Measurements from ENCODE around the gene TTC3.
"Not testable (repeated sequence)": the region's sequence is repeated elsewhere in the genome, so short reads cannot be mapped to it uniquely, and the experiment has no call there.

The TTC3 gene

DNA sequence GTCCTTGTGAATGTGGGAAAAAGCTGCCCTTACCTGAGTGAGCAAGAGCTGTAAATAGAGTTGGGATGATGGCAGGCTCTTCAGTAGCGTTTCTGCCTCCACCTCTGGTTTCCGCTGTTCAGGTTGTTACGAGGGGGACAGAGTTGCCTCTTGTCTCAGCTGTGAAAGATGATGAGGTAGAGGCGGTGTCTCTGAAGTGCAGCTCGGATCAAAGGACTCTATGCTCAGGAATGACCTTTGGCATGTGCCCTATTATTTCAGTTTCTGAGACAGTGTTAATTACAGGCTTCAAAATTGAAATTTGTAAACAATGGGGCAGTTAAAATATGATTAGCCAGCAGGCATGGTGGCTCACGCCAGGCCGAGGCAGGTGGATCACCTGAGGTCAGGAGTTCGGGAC is 123.8 kb downstream of the TTC3 start:
- no peak for DNase-seq (ENCODE audit: low read depth in 2 of 2)

DNA sequence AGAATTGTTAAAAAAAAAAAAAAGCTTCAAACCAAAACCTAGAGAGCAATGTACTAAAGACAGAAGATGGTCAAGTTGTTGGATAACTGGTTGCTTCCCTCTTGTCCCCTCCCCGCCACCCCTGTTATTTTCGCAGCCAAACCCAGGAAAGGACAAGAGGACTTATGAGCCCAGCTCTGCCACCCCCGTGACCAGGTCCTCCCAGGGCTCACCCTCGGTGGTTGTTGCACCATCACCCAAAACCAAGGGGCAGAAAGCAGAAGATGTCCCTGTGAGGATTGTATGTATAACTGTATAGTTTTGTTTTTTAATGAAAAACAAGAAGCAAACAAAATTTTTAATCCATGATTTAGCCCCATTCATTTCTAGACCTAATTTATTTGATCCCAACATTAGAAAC is 124.7 kb downstream of the TTC3 start:
- DNase-seq (ENCODE audit: low read depth in 2 of 2): no peak

DNA sequence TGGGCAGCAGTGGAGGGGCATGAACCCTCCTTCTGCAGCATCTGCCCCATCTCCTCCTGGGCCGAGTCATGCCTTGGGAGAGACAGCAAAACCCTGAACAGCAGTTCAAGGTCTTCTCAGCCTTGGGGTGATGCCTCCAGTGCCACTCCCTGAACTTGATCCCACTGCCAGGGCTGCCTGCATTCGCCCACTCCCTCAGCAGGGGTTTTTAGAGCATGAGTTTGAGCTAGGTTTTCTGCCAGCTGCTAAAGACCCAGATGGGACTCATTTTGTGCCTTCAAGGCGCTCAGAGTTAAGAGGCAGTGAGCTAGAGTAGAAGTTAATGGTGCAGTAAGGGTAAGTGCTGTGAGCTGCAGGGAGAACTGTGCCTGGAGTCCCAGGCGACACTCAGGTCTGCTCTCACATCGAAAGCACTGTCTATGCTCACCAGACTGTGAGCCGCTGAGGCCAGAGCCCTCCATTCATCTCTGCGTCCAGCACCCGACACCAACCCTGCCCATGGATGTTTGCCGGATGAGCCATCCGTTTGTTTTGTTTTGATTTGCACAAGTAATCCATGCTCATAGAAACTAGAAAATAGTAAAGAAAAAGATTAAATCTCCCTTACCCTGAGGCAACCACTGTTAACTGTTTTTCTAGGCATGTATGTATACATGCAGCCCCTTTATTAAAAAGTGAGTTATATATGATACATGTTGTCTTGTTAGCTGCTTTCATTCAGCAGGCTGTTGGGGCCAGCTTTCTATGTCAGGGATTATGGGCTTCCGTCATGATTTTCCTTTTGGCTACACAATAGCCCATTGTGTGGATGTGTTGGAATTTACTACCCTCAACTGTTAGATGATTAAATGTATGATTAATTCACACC is 126.2 kb downstream of the TTC3 start:
- no peak for DNase-seq (ENCODE audit: low read depth in 2 of 2)

DNA sequence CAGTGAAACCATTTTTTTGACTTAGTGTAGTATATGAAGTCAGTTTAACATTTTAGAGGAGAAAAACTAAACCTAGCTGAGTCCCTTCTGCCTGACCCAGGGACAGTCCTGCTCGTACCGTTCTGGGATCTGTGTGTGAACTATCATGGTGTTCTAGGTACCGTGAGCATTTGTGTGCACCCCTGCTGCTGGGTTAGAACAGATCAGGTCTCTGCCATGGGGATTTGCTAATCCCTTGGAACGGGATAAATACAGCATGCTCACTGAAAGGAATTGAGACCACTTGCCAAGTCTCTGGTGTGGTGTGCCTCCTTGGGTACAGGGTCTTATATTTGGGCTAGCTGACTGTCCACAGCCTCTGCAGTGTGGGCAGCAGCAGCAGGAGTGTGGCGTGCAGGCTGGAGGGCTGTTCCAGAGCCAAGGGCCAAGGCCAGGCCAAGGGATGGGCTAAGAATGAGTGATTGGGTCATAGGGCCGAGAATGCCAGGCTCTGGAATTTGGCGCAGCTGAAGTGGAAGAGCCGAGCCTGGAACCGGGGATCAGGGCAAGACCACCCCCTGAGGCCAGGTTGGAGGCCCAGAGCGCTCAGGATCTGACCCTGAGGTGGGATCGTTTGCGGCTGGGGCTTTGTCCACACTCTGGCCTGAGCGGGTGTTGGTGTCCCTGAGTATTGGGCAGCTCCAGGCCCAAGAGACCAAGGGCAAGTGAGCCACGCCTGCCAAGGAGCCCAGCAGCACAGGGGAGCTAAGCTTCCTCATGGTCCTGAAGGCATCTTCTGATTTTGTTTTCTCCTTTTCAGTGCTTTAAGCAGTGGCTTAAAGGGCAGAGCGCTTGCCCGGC is 127.8 kb downstream of the TTC3 start:
- no peak for DNase-seq (ENCODE audit: low read depth in 2 of 2)

DNA sequence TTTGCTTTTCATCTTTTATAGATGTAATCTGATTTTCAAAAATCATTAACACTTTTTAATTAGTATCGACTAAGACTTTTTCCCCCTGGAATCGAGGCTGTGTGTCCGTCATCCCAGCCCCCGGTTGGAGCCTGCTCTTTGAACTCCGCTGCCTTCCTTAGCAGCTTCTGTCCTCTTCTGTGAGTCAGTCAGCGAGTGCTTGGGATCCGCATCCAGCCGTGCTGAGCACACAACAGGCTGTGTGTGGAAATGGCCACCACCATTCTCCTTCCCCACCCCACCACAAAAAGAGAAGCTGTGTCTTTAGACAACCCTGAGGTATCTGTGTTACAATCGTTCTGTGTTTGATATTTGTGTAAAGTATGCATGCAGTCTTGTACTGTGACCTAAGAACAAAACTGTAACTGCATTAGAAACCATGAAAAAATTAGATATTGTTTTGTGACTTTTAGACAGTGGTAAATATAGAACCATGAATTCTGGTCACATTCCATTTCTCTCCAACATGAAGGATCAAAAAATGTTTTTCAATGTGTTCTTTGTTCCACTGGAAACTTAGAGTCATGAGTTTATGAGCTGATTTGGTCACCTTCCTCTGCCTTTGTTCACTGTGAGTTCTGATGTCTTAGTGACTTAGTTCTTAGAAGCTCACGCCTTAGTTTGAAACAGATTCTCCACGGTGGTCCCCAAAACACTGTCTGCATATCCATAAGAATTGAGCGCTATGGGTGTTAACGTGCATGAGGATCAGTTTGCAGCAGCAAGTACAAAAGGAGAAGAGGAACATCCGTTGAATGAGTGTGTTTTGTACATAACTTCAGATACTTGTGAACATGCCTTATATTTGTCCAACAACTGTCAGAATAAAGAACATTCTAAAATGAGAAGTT is 129.4 kb downstream of the TTC3 start:
- no peak for DNase-seq (ENCODE audit: low read depth in 2 of 2)

DNA sequence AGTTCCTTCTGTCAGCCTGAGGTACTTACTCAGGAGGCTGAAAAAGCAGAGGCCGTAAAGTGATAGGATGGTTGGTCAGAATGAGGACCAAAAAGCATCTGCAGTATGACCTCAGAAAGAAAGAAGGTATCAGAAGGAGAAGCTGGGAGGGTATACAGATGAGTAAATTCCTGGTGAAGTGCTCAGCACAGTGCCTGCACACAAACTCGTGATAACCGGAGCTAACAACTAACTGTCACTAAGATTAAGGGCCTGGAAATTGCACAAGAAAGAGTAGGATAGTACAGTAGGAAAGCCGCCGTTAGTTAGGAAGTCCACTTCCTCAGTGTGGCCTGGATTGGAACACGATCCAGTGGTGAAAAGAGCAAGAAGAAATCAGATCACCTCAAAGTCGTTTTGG is 131.5 kb downstream of the TTC3 start:
- no peak for DNase-seq (ENCODE audit: low read depth in 2 of 2)

DNA sequence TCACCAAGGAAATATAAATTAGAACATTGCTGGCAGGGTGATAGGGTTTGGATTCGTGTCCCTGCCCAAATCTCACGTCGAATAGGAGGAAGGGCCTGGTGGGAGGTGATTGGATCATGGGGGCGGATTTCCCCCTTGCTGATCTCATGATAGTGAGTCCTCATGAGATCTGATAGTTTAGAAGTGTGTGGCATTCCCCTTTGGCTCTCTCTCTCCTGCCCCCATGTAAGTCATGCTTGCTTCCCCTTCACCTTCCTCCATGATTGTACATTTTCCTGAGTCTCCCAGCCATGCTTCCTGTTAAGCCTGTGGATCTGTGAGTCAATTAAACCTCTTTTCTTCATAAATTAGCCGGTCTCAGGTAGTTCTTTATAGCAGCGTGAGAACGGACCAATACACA is 133.4 kb downstream of the TTC3 start:
- DNase-seq (ENCODE audit: low read depth in 2 of 2): no peak

DNA sequence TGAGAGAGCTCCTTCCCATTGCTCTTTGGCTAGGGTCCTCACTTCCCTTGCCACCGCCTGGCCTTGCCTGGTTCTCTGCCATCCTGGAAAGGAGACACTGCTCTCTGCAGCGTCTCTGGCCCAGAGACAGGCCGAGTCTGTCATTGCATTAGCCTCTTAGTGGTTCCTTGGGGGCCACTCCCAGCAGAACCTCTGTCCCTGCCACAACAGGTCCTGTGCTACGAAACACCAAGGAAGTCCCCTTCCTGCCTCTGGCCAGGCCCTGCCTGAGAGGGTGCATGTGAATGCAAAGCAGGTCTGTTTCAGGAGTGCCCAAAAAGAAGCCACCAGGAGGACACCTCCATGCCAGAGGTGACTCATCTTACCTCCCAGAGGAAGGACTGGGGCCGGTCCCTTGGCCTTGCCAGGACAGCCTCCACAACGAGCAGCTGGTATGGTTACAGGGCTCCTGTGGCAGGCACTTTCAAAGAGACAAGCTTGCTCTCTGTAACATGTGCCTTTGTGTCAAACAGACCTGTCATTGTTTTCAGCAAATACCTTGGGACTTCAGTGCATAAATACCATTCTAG is 134.5 kb downstream of the TTC3 start:
- DNase-seq (ENCODE audit: low read depth in 2 of 2): no peak

DNA sequence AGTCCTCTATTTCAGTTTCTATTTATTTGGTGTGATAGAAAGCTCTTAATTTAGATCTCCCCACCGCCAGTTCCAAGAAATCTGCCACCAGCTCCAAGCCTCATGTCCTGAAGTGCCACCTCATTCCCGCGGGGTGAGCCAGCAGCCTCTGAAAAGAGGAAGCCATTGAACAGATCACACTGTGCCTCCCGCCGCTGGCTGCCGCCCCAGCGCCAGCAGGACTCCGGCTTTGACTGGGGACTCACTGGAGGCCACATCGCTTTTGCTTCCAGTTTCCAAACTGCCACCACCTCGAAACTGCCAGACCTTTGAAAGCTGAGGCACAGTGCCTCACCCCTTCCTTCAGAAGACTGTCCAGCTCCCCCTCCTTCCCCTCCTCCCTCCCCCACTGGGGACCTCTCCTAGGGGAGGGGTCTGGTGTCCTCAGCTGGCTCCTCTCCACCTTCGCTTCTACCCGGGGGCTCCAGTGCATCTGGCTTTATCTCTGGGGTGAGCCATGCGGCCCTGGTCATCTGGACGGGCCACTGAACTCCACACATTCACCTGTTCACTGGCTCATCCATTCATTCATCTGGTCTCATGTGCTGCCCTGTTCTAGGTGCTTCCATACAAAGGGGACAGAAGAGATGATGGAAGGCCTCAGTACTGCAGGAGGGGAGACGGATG is 135.1 kb downstream of the TTC3 start:
- no peak for DNase-seq (ENCODE audit: low read depth in 2 of 2)

DNA sequence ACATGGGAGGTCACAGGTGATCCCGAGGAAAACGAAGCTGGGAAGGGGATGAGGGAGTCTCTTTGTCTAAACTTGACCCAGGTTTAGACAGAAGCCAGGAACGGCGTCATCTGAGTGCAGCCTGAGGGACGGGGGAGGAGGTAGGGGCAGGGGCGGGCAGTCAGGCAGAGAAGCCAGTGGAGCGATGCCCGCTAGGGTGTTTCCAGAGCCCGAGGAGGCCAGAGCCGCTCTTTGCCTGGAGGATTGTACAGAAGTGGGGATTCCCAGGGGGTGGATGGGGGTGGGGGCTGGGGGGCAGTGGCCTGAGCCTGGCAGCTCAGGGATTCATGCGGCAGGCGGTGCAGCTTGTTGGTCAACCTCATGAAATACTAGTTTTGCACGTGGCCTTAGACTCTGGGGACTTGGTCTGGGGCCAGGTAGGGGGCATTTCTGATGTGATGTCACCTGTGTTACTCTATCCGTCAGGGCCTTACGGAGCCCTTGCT is 135.7 kb downstream of the TTC3 start:
- no peak for DNase-seq (ENCODE audit: low read depth in 2 of 2)

DNA sequence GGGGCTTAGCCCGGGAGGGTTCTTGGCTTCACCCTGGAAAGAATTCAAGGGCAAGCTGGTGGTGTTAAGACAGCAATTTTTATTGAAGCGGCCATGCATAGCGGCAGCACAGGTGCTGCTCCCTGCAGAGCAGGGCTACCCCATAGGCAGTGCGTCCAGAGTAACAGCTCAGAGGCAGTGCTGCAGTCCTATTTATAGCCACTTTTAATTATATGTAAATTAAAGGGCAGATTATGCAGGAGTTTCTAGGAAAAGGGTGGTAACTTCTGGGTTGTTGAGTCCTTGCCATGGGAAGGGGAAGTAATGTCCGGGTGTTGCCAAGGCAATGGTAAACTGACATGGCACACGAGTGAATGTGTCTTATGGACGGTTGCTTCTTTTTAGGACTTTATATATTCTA is 137.1 kb downstream of the TTC3 start:
- DNase-seq (ENCODE audit: low read depth in 2 of 2): no peak

DNA sequence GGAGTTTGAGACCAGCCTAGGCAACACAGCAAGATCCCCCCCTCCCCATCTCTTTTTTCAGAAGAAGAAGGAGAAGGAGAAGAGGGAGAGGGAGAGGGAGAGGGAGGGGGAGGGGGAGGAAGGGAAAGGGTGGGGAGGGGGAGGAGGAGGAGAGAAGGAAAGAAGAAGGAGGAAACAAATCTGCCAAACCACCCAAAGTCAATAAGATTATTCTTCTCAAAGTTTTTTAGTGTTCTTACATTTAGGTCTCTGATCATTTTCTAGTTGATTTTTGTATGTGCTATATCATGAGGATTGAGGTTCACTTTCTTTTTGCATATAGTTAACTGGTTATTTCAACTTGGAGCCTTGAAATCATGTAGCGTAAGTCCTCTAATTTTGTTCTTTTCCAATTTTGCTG is 137.7 kb downstream of the TTC3 start:
- DNase-seq (ENCODE audit: low read depth in 2 of 2): no peak

DNA sequence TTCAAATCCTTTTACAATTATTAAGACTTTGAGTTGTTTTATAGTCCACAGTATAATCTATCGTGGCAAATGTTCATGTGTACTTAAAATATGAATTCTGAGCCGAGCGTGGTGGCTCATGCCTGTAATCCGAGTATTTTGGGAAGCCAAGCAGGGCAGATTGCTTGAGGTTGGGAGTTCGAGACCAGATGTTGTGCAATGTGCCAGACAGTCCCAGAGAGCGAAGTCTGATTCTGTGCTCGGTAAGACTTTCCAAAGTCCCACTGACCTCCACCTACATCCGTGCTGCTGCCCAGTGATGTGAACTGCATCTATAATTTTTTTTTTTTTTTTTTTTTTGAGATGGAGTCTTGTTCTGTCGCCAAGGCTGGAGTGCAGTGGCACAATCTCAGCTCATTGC is 141.9 kb downstream of the TTC3 start:
- no peak for DNase-seq (ENCODE audit: low read depth in 2 of 2)

DNA sequence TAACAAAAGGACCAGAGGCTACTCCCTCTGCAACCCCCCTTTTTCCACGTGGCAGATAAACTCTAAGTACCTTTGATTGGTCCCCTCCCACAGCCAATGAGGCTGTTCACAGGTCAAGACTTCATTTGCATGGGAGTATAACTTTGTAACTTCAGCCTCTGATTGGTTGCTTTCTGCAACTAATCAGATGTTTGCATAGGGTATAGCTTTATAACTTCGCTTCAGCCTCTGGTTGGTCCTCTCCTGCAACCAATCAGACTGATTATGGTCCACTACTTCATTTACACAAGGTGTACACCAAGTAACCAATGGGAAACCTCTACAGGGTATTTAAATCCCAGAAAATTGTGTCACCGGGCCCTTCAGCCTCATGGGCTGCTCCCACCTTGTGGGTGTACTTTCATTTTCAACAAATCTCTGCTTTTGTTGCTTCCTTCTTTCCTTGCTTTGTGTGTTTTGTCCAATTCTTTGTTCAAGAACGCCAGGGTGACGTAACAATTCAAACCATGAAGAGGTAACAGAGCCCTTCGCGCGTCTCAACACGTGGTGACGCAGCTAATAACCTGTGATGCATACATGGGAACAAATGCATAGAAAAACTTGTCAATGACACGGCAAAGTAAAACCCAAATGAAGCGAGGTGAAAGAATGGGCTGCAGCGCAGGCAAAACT is 146.8 kb downstream of the TTC3 start:
- no peak for DNase-seq (ENCODE audit: low read depth in 2 of 2)

DNA sequence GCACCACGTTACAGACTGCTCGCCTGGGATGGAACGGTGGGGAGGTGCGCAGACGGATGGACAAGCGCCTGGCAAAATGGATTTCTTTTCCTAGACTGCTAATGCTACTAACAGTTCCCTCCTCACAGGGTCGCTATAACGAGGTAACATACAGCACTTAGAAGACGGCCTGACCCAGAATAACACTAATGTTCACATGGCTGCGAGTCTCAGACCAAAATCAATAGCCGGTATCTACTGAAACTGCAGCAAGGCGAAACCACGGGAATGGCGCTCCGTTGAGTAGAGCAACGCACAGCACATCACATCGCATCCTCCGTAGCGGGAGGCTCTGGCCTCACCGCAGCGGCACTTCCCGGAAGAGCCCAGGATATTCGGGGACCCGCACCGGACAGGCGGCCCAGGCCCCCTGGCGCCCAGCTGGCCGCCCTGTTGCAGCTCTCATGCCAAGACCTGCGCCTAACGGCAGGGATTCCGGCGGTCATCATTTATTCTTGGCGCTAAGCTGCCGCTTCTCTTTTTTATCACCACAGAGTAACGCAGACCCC is 147.5 kb downstream of the TTC3 start:
- no peak for DNase-seq (ENCODE audit: low read depth in 2 of 2)

DNA sequence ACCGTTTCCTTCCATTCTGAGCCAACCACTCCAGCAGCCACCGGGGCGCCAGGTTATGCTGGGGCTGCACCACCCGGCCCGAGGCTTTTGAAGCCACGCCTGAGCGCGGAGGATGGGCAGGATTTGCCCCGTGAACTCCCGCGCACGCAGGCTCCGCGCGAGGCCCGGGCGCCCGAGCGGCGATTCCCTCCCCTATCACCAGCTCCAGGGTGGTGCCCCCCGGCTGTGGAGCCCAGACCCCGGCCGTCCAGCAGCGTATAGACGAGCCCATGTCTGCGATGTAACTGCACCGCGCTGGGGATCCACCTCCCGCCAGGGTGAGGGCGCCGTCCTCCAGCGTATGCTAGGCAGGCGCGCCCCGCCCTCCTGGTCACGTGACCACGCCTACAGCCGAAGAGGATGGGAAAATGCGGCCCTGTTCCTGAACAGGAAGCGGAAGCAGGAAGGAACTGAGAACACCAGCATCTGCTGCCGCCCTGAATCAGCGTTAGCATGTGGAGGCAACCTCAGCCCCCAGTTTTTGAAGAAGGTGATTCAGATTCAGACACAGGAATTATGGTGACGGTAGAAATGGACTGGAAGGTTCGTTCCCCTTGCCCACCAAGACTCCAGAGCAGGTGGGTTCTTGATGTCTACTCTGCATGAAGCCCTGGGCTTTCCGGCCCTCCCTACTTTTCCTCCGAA is 148.1 kb downstream of the TTC3 start:
- peak; percentile 92 to 96 for DNase-seq (ENCODE audit: low read depth in 2 of 2)

DNA sequence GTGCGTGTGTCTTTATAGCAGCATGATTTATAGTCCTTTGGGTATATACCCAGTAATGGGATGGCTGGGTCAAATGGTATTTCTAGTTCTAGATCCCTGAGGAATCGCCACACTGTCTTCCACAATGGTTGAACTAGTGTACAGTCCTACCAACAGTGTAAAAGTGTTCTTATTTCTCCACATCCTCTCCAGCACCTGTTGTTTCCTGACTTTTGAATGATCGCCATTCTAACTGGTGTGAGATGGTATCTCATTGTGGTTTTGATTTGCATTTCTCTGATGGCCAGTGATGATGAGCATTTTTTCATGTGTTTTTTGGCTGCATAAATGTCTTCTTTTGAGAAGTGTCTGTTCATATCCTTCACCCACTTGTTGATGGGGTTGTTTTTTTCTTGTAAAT is 149.2 kb downstream of the TTC3 start:
- not testable (repeated sequence) for DNase-seq (ENCODE audit: low read depth in 2 of 2)

DNA sequence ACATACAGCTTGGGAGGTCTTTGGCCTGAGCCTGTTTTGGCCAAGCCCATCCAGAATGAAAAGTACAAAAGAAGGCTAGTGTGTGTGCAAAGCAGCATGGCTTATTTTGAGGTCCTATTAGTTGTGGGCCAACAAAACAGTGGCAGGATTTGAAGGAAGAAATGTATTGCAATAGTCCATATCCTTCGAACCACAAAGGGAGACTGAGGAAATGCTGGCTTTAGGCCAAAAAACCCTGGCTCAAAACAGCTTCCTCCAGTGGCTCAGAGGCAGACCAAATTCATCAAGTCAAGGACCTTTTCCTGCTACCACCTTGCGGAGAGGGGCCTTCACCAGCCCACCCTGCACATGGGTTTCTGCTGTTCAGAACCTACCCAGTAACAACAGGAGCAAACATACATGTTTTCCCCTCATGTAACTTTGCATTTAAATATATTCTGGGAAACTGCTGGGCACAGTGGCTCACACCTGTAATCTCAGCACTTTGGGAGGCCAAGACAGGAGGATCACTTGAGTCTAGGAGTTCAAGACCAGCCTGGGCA is 150.8 kb downstream of the TTC3 start:
- DNase-seq (ENCODE audit: low read depth in 2 of 2): no peak

Measured in stimulated activated CD8-positive, alpha-beta memory T cell treated with anti-CD3 and anti-CD28 coated beads, Interleukin-15, amount 100 ng/mL, for 4 hours (primary cell).